Fibroblast of lung (primary cell): Measurements from ENCODE around the gene CORO2B. TPM values are rescaled to one million over a fixed set of nuclear protein-coding genes. Genes with fewer than 3 reads are reported as not detected.
A peak's percentile ranks its signal among the peaks of the same experiment; 100 is the strongest.

Experiments used
- DNase-seq, 2 donors: peaks; one replicate each; pipeline versions ENCODE4 v3.0.0 to v3.0.0-alpha.2; 2010; ENCODE audit warnings: low read depth in 2 of 2
- H2AFZ ChIP-seq: 2 replicates; pipeline ENCODE4 v1.5.1; 2012; ENCODE audit warnings: low read length, control low read depth, inconsistent platforms
- H3K27ac ChIP-seq: 2 replicates; pipeline ENCODE4 v1.5.1; 2011; ENCODE audit warnings: low read length, control low read depth; ENCODE audit not compliant: insufficient read depth
- H3K27me3 ChIP-seq: 2 replicates; pipeline ENCODE4 v1.5.1; 2011; ENCODE audit warnings: mild to moderate bottlenecking, low read length; ENCODE audit not compliant: control insufficient read depth, insufficient read depth
- H3K36me3 ChIP-seq: 2 replicates; pipeline ENCODE4 v1.5.1; 2011; ENCODE audit warnings: low read length; ENCODE audit not compliant: control insufficient read depth, insufficient read depth
- H3K4me1 ChIP-seq: 2 replicates; pipeline ENCODE4 v1.5.1; 2011; ENCODE audit warnings: low read length; ENCODE audit not compliant: control insufficient read depth, insufficient read depth; ENCODE audit errors: extremely low read depth
- H3K4me2 ChIP-seq: 2 replicates; pipeline ENCODE4 v1.5.1; 2011; ENCODE audit warnings: low read length, control low read depth; ENCODE audit not compliant: insufficient read depth; ENCODE audit errors: extremely low read depth
- H3K4me3 ChIP-seq, 4 experiments: fragments of 200-600 bp in 1 of 4; sonication (generic) in 1 of 4; replicated peaks in 1 of 4; 2 replicates each; pipeline ENCODE4 v1.5.1; 2011 to 2016; ENCODE audit warnings: low read length in 4 of 4, low read depth in 3 of 4, mild to moderate bottlenecking in 3 of 4, control low read depth in 2 of 4, inconsistent platforms in 1 of 4, mixed read lengths in 1 of 4; ENCODE audit not compliant: insufficient read depth in 1 of 4; ENCODE audit errors: control extremely low read depth in 1 of 4
- H3K79me2 ChIP-seq: 2 replicates; pipeline ENCODE4 v1.5.1; 2012; ENCODE audit warnings: mild to moderate bottlenecking, low read length, inconsistent platforms; ENCODE audit not compliant: control insufficient read depth, insufficient read depth
- H3K9ac ChIP-seq: 2 replicates; pipeline ENCODE4 v1.5.1; 2011; ENCODE audit warnings: mild to moderate bottlenecking, low read length, control low read depth; ENCODE audit not compliant: insufficient read depth
- H3K9me3 ChIP-seq: 2 replicates; pipeline ENCODE4 v1.5.1; 2012; ENCODE audit warnings: low read depth, low read length; ENCODE audit not compliant: control insufficient read depth, insufficient read depth
- H4K20me1 ChIP-seq: 2 replicates; pipeline ENCODE4 v1.5.1; 2011; ENCODE audit warnings: low read length; ENCODE audit not compliant: control insufficient read depth, insufficient read depth; ENCODE audit errors: extremely low read depth
- CTCF ChIP-seq, 2 donors: IDR thresholded peaks in 1 of 2; conservative IDR thresholded peaks in 1 of 2; 1 replicate in 1 of 2; 2 replicates in 1 of 2; pipeline ENCODE4 v1.5.1; 2011 to 2012; ENCODE audit warnings: low read length in 2 of 2, control low read depth in 1 of 2, inconsistent platforms in 1 of 2, low read depth in 1 of 2, mild to moderate bottlenecking in 1 of 2
- EZH2 ChIP-seq: IDR thresholded peaks from 2 replicates; pipeline ENCODE4 v1.5.1; 2012; ENCODE audit warnings: low read length, control low read depth, mild to moderate bottlenecking; ENCODE audit errors: missing control alignments
- polyA plus RNA-seq, 2 donors: library from polyadenylated mRNA; depleted of rRNA in 1 of 2; stranded (reverse) in 1 of 2; unstranded in 1 of 2; fragments of >200 nt; gene quantifications; 2 replicates each; pipeline ENCODE4 v1.2.1, GENCODE V29; 2011 to 2012; ENCODE audit warnings: missing spikeins in 1 of 2
- total RNA-seq: library from RNA; depleted of rRNA; stranded (reverse); fragments of >200 nt; gene quantifications from 2 replicates; pipeline ENCODE4 v1.2.1, GENCODE V29; 2014

Gene CORO2B
- total and polyA plus RNA-seq, 2 donors (not counting 1 experiment from before 2014, with no cell fraction given) = 17.5 to 25.3 TPM

GRCh38 chr15:68704496-68705021 is 125.8 kb downstream of the CORO2B start:
- no peaks in the 10 kb centered on the region for H3K9me3 ChIP-seq
- peaks cover 3% of the 10 kb centered on the region for H3K4me1 ChIP-seq
- H4K20me1 ChIP-seq = no peaks in the 10 kb centered on the region
- no peak overlapping the region for H2AFZ ChIP-seq
- no peaks in the 10 kb centered on the region for H3K36me3 ChIP-seq
- no peak overlapping the region for H3K9ac ChIP-seq
- no peak overlapping the region for H3K4me3 ChIP-seq
- H3K27ac ChIP-seq = no peak overlapping the region
- no peaks in the 10 kb centered on the region for H3K79me2 ChIP-seq
- H3K27me3 ChIP-seq = no peaks in the 10 kb centered on the region
- no peak for TF ChIP-seq CTCF (conservative IDR thresholded peaks at IDR 0.05 in 1 of 2, IDR thresholded peaks at IDR 0.05 in 1 of 2; ENCODE audit: low read depth in 1 of 2, low read length in 2 of 2)
- no peak for TF ChIP-seq EZH2
- H3K4me2 ChIP-seq = no peak overlapping the region
- peak; percentile 27 for DNase-seq

- TF ChIP-seq EZH2 = no peak
- TF ChIP-seq CTCF (conservative IDR thresholded peaks at IDR 0.05 in 1 of 2, IDR thresholded peaks at IDR 0.05 in 1 of 2; ENCODE audit: low read depth in 1 of 2, low read length in 2 of 2) = no peak
- Histone ChIP-seq H3K9me3 (no peaks in the 10 kb centered on the region), H3K79me2 (no peaks in the 10 kb centered on the region), H2AFZ (no peak overlapping the region), H3K27ac (no peak overlapping the region), H3K4me2 (no peak overlapping the region), H3K4me3 (no peak overlapping the region), H3K36me3 (peaks cover 2% of the 10 kb centered on the region), H3K4me1 (no peaks in the 10 kb centered on the region), H3K9ac (no peak overlapping the region), H3K27me3 (no peaks in the 10 kb centered on the region), H4K20me1 (no peaks in the 10 kb centered on the region)
- DNase-seq = no peak
These were observed 127.5 kb downstream of the CORO2B start for GRCh38 chr15:68706256-68706655.

- H2AFZ ChIP-seq = no peak overlapping the region
- H3K9me3 ChIP-seq = no peaks in the 10 kb centered on the region
- no peaks in the 10 kb centered on the region for H4K20me1 ChIP-seq
- DNase-seq = no peak
- H3K4me1 ChIP-seq = no peaks in the 10 kb centered on the region
- H3K27me3 ChIP-seq = no peaks in the 10 kb centered on the region
- H3K27ac ChIP-seq = no peak overlapping the region
- no peak for TF ChIP-seq EZH2
- no peak for TF ChIP-seq CTCF (conservative IDR thresholded peaks at IDR 0.05 in 1 of 2, IDR thresholded peaks at IDR 0.05 in 1 of 2; ENCODE audit: low read depth in 1 of 2, low read length in 2 of 2)
- no peaks in the 10 kb centered on the region for H3K79me2 ChIP-seq
- no peak overlapping the region for H3K4me3 ChIP-seq
- no peak overlapping the region for H3K9ac ChIP-seq
- peaks cover 7% of the 10 kb centered on the region for H3K36me3 ChIP-seq
- no peak overlapping the region for H3K4me2 ChIP-seq
These were observed 128.1 kb downstream of the CORO2B start for GRCh38 chr15:68706931-68707330.
